Measurements from ENCODE around the gene SH3BP5L.

SH3BP5L gene

DNA sequence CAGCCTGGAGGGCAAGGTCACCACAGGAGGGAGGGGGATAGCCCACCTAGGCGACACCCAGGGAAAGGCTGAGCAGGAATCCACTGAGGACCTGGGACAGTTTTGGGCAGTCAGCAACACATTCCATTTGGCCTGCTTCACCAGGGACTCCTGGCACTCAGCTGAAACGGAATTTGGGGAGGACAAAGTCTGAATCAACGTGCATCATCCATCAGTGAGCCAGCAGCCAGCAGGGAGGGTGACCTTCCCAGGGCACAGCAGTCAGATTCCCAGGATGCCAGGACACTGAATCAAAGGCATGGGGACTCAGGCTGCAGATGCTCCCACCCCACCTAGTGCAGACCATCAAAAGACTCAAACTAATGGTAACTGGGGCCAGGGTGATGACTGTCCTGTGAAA is 4.6 kb downstream of the SH3BP5L start:
- TF ChIP-seq POLR2AphosphoS5 (IDR thresholded peaks at IDR 0.05; ENCODE audit: low read depth, low read length) = no peak
- no peak for TF ChIP-seq FOXP2 (optimal IDR thresholded peaks at IDR 0.05; ENCODE audit: borderline replicate concordance, extremely low read depth, extremely low read length, insufficient read depth)
- TF ChIP-seq, protein P1, sequence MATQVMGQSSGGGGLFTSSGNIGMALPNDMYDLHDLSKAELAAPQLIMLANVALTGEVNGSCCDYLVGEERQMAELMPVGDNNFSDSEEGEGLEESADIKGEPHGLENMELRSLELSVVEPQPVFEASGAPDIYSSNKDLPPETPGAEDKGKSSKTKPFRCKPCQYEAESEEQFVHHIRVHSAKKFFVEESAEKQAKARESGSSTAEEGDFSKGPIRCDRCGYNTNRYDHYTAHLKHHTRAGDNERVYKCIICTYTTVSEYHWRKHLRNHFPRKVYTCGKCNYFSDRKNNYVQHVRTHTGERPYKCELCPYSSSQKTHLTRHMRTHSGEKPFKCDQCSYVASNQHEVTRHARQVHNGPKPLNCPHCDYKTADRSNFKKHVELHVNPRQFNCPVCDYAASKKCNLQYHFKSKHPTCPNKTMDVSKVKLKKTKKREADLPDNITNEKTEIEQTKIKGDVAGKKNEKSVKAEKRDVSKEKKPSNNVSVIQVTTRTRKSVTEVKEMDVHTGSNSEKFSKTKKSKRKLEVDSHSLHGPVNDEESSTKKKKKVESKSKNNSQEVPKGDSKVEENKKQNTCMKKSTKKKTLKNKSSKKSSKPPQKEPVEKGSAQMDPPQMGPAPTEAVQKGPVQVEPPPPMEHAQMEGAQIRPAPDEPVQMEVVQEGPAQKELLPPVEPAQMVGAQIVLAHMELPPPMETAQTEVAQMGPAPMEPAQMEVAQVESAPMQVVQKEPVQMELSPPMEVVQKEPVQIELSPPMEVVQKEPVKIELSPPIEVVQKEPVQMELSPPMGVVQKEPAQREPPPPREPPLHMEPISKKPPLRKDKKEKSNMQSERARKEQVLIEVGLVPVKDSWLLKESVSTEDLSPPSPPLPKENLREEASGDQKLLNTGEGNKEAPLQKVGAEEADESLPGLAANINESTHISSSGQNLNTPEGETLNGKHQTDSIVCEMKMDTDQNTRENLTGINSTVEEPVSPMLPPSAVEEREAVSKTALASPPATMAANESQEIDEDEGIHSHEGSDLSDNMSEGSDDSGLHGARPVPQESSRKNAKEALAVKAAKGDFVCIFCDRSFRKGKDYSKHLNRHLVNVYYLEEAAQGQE (IDR thresholded peaks at IDR 0.05; ENCODE audit: insufficient read depth in 1 of 2, low read depth in 2 of 2, low read length in 2 of 2) = no peak
- TF ChIP-seq TAF1 (IDR thresholded peaks at IDR 0.05; ENCODE audit: borderline replicate concordance, insufficient read depth, low read length) = no peak
- no peak for TF ChIP-seq SIN3A (IDR thresholded peaks at IDR 0.05; ENCODE audit: borderline replicate concordance, insufficient read depth, low read length)

- TF ChIP-seq FOXP2 (optimal IDR thresholded peaks at IDR 0.05; ENCODE audit: borderline replicate concordance, extremely low read depth, extremely low read length, insufficient read depth) = no peak
- no peak for TF ChIP-seq POLR2AphosphoS5 (IDR thresholded peaks at IDR 0.05; ENCODE audit: low read depth, low read length)
- no peak for TF ChIP-seq TAF1 (IDR thresholded peaks at IDR 0.05; ENCODE audit: borderline replicate concordance, insufficient read depth, low read length)
- TF ChIP-seq, protein P1 (IDR thresholded peaks at IDR 0.05; ENCODE audit: insufficient read depth in 1 of 2, low read depth in 2 of 2, low read length in 2 of 2) = no peak
- TF ChIP-seq SIN3A (IDR thresholded peaks at IDR 0.05; ENCODE audit: borderline replicate concordance, insufficient read depth, low read length) = no peak
Measured at GRCh38 chr1:248820041-248820585, 5.6 kb downstream of the SH3BP5L start.

GRCh38 chr1:248818505-248819374 is 7.0 kb downstream of the SH3BP5L start:
- TF ChIP-seq POLR2AphosphoS5 (IDR thresholded peaks at IDR 0.05; ENCODE audit: low read depth, low read length) (no peak), SIN3A (IDR thresholded peaks at IDR 0.05; ENCODE audit: borderline replicate concordance, insufficient read depth, low read length) (no peak)

DNA sequence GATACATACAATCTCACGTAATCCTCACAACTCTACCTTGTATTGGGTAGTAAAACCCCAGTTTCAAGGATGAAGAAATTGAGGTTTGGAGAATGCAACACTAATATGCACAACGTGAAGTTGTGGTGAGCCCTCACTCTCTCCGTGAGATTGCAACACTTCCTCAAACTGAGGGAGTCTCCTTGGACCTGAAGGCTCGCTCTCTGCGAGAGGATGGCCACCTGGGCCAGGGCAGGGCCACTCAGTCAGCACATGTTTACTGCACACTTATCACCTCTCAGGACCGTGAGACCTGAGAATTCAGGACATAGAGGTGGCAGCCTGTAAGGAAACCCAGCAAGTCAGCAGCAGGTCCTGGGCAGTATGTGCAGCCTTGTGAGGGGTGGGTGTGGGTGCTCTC is 8.7 kb downstream of the SH3BP5L start:
- TF ChIP-seq, protein P1 (IDR thresholded peaks at IDR 0.05; ENCODE audit: insufficient read depth in 1 of 2, low read depth in 2 of 2, low read length in 2 of 2) = no peak
- TF ChIP-seq POLR2AphosphoS5 (IDR thresholded peaks at IDR 0.05; ENCODE audit: low read depth, low read length) = no peak
- TF ChIP-seq TAF1 (IDR thresholded peaks at IDR 0.05; ENCODE audit: borderline replicate concordance, insufficient read depth, low read length) = no peak
- TF ChIP-seq FOXP2 (optimal IDR thresholded peaks at IDR 0.05; ENCODE audit: borderline replicate concordance, extremely low read depth, extremely low read length, insufficient read depth) = no peak
- TF ChIP-seq SIN3A (IDR thresholded peaks at IDR 0.05; ENCODE audit: borderline replicate concordance, insufficient read depth, low read length) = no peak

GRCh38 chr1:248816042-248816851 is 9.5 kb downstream of the SH3BP5L start:
- TF ChIP-seq, protein P1 (IDR thresholded peaks at IDR 0.05; ENCODE audit: insufficient read depth in 1 of 2, low read depth in 2 of 2, low read length in 2 of 2) = no peak
- TF ChIP-seq SIN3A (IDR thresholded peaks at IDR 0.05; ENCODE audit: borderline replicate concordance, insufficient read depth, low read length) (no peak), FOXP2 (optimal IDR thresholded peaks at IDR 0.05; ENCODE audit: borderline replicate concordance, extremely low read depth, extremely low read length, insufficient read depth) (no peak), TAF1 (IDR thresholded peaks at IDR 0.05; ENCODE audit: borderline replicate concordance, insufficient read depth, low read length) (no peak), POLR2AphosphoS5 (IDR thresholded peaks at IDR 0.05; ENCODE audit: low read depth, low read length) (no peak)
